NT2/D1 (cell line): ENCODE measurements around the gene ANKRD6.

Source experiments
- DNase-seq: peaks from one replicate; pipeline ENCODE4 v3.0.0-alpha.2; 2011; ENCODE audit warnings: low read depth, low spot score
- H3K27me3 ChIP-seq: 2 replicates; pipeline ENCODE4 v1.6.0; 2011; ENCODE audit warnings: mild to moderate bottlenecking; ENCODE audit not compliant: insufficient read length, insufficient read depth
- H3K36me3 ChIP-seq: 2 replicates; pipeline ENCODE4 v1.6.1; 2011; ENCODE audit warnings: mild to moderate bottlenecking, low read length, mixed read lengths; ENCODE audit not compliant: insufficient read depth, insufficient read length
- H3K4me1 ChIP-seq: 2 replicates; pipeline ENCODE4 v1.5.1; 2011; ENCODE audit not compliant: insufficient read depth, insufficient read length
- H3K4me3 ChIP-seq: 2 replicates; pipeline ENCODE4 v1.5.1; 2011; ENCODE audit warnings: low read depth; ENCODE audit not compliant: insufficient read length
- H3K9ac ChIP-seq: 2 replicates; pipeline ENCODE4 v1.6.0; 2011; ENCODE audit warnings: low read depth; ENCODE audit not compliant: insufficient read length
- H3K9me3 ChIP-seq: 2 replicates; pipeline ENCODE4 v1.5.1; 2011; ENCODE audit warnings: mild to moderate bottlenecking, low read length; ENCODE audit not compliant: insufficient read depth
- SUZ12 ChIP-seq: IDR thresholded peaks from 2 replicates; pipeline ENCODE4 v1.6.1; 2011; ENCODE audit not compliant: insufficient read length, insufficient read depth; ENCODE audit errors: extremely low read depth
- YY1 ChIP-seq: IDR thresholded peaks from 2 replicates; pipeline ENCODE4 v1.6.1; 2011; ENCODE audit not compliant: insufficient read length, insufficient read depth
- ZNF274 ChIP-seq: IDR thresholded peaks from 2 replicates; pipeline ENCODE4 v1.6.1; 2011; ENCODE audit warnings: mild to moderate bottlenecking, low read depth, low read length

Gene ANKRD6

DNA sequence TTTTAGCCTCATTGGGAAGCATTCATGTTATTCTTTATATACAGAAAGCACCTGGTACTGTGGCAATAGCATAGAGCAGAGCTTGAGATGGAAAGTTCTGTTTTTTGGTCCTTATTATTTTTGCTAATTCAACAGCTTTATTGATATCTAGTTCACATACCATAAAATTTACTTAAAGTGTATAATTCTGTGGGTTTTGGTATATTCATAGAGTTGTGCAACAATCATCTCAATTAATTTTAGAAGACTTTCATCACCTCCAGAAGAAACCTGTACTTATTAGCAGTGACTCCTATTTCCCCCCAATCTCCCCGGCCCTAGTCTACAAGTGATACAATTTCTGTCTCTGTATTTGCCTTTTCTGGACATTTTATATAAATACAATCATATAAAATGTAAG, 77.4 kb downstream of the ANKRD6 start:
- Histone ChIP-seq H3K9ac (no peak overlapping the region), H3K27me3 (no peaks in the 10 kb centered on the region), H3K4me3 (no peak overlapping the region), H3K9me3 (no peaks in the 10 kb centered on the region), H3K36me3 (no peaks in the 10 kb centered on the region), H3K4me1 (no peaks in the 10 kb centered on the region)
- DNase-seq = no peak
- TF ChIP-seq YY1 (no peak), SUZ12 (no peak), ZNF274 (no peak)

DNA sequence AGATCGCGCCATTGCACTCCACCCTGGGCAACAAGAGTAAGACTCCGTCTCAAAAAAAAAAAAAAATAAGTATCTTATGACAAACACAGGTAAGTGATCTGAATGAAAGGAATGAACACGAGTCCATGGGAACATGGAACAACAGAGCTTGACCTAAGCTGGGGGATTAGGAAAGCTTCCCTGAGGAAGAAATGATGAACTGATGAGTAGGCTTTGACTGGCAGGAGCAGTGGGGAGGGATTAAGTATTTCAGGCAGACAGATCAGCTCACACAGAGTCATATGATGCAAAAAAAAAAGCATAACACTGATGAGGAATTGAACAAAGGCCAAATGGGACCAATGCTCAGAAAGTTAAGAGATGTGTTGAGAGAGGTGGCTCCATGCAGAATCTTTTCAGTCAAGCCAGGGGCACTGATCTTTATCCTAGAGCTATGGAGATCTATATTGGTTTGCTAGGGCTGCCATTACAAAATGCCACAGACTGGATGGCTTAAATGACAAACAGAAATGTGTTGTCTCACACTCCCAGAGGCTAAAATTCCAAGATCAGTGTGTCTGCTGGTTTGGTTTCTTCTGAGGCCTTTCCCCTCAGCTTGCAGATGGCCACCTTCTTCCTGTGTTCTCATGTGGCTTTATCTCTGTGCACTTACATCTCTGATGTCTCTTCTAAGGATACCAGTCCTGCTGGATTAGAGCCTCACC, 85.6 kb downstream of the ANKRD6 start:
- no peak overlapping the region for H3K4me3 ChIP-seq
- no peak for DNase-seq
- H3K4me1 ChIP-seq = no peaks in the 10 kb centered on the region
- TF ChIP-seq ZNF274 (no peak), SUZ12 (no peak), YY1 (no peak)
- no peaks in the 10 kb centered on the region for H3K9me3 ChIP-seq
- H3K36me3 ChIP-seq = no peaks in the 10 kb centered on the region
- H3K9ac ChIP-seq = no peak overlapping the region
- H3K27me3 ChIP-seq = no peaks in the 10 kb centered on the region

DNA sequence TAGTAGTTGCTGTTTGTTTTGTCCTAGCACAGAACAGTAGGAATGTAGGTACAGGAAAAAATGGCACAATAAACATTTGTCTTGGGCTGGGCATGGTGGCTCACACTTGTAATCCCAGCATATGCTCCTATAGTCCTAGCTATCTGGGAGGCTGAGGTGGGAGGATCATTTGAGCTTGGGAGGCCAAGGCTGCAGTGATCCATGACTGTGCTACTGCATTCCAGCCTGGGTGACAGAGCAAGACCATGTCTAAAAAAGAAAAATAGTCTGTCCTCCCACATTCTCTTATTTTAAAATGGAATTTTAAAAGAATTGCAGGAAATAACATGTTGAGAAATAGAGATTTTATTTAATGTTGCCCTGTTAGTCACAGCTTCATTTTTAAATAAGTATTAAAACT, 87.8 kb downstream of the ANKRD6 start:
- DNase-seq = no peak
- no peaks in the 10 kb centered on the region for H3K36me3 ChIP-seq
- no peak overlapping the region for H3K4me3 ChIP-seq
- no peak overlapping the region for H3K9ac ChIP-seq
- H3K4me1 ChIP-seq = no peaks in the 10 kb centered on the region
- H3K9me3 ChIP-seq = no peaks in the 10 kb centered on the region
- TF ChIP-seq SUZ12 (no peak), YY1 (no peak), ZNF274 (no peak)
- H3K27me3 ChIP-seq = no peaks in the 10 kb centered on the region

DNA sequence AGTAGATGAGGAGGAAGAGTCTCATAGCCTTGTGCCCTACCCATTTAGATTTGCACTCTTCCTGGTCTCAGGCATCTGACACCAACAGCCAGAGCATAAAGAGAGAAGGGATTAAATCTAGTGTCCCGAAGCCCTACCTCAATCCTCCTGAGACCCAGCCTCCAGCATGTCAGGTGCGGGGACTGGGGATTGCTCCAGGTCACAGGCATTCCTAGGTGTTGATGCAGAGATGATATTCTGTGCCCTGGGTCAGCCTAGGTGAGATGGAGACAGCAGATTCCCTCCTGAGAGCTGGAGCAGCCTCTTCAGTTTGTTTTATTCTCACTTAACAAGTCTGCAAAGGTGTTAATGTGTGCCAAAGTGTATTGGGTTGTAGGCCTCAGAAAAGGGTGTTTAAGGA, 89.8 kb downstream of the ANKRD6 start:
- Histone ChIP-seq H3K4me1 (no peaks in the 10 kb centered on the region), H3K36me3 (no peaks in the 10 kb centered on the region), H3K27me3 (no peaks in the 10 kb centered on the region), H3K4me3 (no peak overlapping the region), H3K9me3 (no peaks in the 10 kb centered on the region), H3K9ac (no peak overlapping the region)
- TF ChIP-seq ZNF274 = no peak
- TF ChIP-seq YY1 = no peak
- TF ChIP-seq SUZ12 = no peak
- DNase-seq = no peak

- Histone ChIP-seq H3K36me3 (no peaks in the 10 kb centered on the region), H3K9ac (no peak overlapping the region), H3K4me3 (no peak overlapping the region), H3K9me3 (no peaks in the 10 kb centered on the region), H3K4me1 (no peaks in the 10 kb centered on the region), H3K27me3 (no peaks in the 10 kb centered on the region)
- no peak for DNase-seq
- TF ChIP-seq SUZ12 = no peak
Measured at GRCh38 chr6:89525786-89526562, 93.0 kb downstream of the ANKRD6 start.

GRCh38 chr6:89526563-89526869, 93.6 kb downstream of the ANKRD6 start:
- no peak overlapping the region for H3K9ac ChIP-seq
- H3K4me1 ChIP-seq = no peaks in the 10 kb centered on the region
- H3K27me3 ChIP-seq = no peaks in the 10 kb centered on the region
- DNase-seq = no peak
- TF ChIP-seq YY1 (no peak), ZNF274 (no peak), SUZ12 (no peak)
- no peaks in the 10 kb centered on the region for H3K36me3 ChIP-seq
- no peak overlapping the region for H3K4me3 ChIP-seq
- no peaks in the 10 kb centered on the region for H3K9me3 ChIP-seq

- H3K4me3 ChIP-seq = no peak overlapping the region
- DNase-seq = no peak
- no peaks in the 10 kb centered on the region for H3K36me3 ChIP-seq
- no peak overlapping the region for H3K9ac ChIP-seq
- no peak for TF ChIP-seq ZNF274
- H3K27me3 ChIP-seq = no peaks in the 10 kb centered on the region
- no peaks in the 10 kb centered on the region for H3K4me1 ChIP-seq
- H3K9me3 ChIP-seq = no peaks in the 10 kb centered on the region
Measured at GRCh38 chr6:89527634-89528033, 94.7 kb downstream of the ANKRD6 start.
